ENCODE data around the gene PRPF6.
A peak's percentile ranks its signal among the peaks of the same experiment; 100 is the strongest.

The PRPF6 gene

DNA sequence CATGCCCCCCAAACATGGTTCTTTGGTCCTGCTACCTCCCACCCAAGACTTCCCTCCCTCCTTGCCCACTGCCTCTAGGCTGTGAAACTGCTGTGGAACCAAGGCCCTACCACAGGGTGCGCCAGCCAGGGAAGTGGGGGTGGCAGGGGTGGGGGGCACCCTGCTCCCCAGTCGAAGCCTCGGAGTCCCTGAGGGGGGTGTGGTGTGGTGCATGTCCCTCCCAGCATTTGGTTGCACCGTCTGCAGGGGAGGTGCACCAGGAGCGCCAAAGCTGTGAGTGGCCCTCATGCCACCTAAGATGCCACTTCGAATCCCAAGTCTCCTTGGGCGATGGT lies 96.6 kb downstream of the PRPF6 start:
- DNase-seq (ENCODE audit: low spot score), result no peak

DNA sequence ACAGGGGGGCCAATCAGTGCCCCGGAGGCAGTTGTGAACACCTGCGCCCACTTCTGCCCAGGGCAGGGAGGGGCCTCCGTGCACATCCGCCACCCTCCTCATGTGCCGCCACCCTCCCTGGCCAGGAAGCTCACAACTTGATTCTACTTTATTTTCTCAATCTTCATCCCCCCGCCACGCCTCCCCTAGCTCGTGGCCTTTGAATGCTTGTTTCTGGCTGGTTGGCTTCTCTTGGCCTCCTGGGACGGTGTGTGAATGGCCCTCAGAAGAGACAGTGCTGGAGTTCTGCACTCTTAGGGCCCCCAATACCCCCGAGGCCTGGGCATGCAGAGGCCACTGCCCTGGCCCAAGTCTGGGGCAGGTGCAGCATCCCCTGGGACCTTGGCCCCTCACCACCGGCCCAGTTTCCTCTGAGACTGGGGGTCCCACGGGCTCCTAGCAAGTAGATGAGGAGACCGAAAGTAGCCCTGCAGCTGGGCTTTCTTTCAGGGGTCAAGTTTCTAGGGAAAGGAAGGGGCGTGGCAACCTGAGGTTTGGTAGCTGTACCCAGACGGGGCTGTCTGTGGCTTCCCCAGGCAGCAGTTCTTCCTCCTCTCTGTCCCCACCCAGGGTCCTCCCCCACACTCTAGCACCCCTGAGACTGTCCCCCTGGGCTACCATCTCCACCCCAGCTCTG lies 97.1 kb downstream of the PRPF6 start:
- no peak for DNase-seq (ENCODE audit: low spot score)

DNA sequence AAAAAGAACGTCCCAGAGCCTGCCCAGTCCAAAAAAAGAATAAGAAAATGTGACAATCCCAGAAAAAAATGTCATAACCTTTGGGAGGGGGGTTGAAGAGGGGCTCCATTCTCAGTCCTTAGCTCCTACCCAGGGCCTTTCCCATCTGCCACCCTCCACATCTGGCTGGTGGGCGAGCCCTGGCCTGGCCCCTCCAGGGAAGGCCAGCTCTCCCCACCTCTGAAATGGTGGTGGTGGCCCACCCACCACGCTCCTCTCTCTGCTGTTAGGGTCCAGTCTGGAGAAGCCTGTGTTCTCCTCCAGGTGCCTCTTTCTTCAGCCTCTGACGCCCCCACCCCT lies 98.0 kb downstream of the PRPF6 start:
- DNase-seq (ENCODE audit: low spot score), result no peak

DNA sequence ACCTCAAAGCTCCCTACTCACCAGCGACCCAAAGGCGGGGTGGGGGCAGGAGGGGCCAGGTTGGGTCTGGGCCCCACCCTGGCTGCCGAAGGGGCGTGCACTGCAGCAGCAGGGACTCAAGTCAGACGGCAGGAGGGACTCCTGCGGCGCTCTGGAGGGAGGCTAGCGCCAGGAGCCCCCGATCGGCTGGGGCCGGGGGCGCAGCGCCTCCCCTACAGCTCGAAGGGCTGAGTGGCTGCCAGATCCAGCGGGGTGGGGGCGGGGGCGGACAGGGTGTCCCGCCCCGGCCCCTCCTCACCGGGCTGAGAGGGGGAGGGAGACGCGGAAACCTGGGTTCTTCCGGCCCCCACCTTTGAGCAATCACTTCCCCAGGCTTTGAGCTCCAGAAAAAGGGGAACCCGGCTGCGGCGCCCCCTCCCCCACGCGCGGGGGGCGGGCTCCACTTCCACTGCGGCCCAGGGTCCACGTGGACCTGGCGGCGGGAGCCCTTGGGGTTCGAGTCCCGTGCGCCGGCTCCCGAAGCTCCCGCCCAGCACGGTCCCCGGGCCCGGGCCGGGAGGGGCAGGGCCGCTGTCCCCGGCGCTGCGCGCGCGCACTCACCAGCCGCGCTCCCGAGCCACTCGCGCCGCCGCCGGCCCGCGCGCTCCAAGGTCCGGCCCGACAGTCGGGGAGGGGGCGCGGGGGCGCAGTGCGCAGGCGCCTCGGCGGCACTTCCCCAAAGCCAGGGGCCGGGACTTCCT lies 98.5 kb downstream of the PRPF6 start, which contains the start of gene RGS19:
Gene RGS19, minus strand, starts transcription at position 246 of the 740 bp plus-strand sequence. CDS start 2,632 bp downstream, outside the sequence.
- DNase-seq (ENCODE audit: low spot score), result peak; percentile 91

DNA sequence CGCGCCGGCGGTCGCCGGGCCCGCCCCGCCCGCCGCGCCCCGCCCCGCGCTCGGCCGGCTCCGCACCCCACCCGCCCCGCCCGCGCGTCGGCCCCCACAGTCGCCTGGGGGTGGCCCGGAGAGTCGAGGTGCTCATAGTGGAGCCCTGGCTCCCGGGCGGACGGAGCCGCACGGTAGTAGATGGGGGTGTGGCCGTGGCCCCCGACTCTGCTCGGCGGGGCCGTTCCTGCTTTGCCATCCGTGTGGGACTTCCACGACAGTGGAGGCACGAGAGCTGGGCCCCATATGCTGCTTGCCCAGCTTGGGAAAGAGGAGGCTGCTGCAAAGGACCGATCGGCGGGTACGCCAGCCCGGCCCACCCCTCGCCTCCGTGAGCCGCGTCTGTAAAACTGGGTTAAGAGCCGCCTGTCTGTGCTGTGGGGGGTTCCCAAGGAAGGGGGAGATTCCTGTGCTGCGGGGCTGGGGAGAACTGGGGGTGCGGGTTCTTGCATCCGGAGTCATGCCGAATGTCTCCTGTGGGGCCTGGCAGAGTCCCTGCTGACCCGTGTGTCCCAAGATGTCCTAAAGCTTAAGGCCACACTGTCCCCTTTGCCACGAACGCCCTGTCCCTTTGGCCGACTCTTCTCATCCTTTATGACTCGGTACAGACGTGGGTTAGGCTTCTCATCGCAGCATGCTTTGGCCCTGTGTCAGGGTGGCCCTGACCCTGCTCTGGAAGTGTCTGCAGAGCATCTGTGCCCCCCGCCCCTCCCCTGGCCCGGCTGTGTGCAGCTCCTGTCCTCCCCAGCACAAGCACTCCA lies 99.3 kb downstream of the PRPF6 start, which contains the start of gene OPRL1:
Gene OPRL1, plus strand, starts transcription at position 70 of the 800 bp plus-strand sequence. CDS start 12,639 bp downstream, outside the sequence.
- no peak for DNase-seq (ENCODE audit: low spot score)

DNA sequence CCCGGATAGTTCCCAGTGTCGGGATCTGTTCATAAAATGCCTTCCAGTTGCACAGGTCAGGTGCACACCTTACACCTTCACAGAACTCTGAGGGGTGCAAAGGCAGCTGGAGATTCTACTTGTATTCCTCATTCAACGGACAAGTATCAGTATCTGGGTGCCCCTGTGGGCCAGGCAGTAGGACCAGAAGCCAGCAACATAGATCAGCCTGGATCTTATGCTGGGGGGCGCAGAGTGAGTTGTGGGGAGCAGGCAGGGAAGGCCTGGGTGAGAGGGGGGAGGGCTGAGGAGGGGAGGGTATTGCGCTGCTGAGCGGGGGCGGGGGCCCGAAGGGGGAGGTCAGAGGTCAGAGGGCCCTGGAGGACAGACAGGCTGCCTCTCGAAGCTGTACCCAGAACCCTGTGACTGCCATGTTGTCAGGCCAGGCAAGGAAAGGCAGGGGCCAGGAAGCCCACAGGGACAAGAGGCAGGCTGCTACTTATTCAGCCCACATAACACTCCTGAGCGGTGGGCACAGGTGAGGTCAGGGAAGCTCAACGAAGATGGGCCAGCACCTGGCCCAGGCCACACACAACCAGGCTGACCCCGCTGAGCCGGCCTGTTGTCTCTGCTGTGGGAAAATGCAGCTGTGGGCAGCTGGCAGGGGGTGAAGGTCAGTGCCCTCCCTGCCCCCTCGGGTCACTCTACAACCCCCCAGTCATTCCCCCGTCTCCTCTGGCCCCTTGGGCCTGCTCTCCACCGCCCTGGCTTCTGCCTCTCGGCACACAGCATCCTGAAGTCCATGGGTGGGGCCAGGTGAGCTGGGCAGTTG lies 100.1 kb downstream of the PRPF6 start:
- no peak for DNase-seq (ENCODE audit: low spot score)

DNA sequence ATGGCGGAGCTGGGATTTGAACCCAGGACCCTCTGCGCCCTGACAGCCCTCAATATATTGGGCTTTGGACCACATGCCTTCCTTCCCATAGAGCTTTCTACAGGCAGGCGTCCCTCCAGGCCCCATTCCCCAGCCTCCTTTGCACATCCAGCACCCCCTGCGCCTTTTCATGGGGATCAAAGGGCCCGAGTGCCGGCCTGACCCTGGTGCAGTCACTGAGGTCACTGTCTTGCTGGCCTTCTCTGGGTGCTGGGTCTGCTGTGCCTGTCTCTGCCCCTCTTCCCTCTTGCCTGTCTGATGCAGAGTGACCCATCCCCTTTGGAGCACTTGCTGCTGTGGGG lies 100.7 kb downstream of the PRPF6 start:
- no peak for DNase-seq (ENCODE audit: low spot score)

DNA sequence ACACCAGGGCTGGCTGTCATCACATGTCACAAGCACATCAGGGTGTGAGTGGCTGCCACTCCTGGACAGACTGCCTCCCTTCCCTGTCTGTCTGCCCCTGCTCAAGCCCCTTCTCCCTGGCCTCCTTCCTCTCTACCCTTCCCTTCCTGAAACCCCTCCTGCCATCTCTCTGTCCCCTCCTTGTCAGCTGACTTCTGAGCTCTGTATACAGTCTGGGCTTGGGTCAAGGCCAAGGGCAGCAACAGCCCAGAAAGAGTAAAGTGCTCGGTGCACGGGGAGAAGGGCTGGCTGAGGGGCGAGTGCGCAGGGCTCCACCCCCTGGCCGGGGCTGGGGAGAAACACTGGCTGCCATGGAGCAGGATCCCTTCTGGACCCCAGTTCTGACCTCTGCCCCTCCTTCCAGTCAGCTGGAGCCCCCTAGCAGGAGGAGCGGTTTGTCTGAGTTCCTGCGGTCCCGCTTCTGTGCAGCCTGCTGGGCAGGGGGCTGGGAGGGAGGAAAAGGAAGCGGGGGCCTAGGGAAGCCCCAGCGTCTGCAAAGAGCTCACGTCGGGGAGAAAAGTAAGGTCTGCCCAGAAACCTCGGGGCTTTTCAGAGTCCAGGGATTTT lies 101.3 kb downstream of the PRPF6 start:
- no peak for DNase-seq (ENCODE audit: low spot score)
